Endodermal cell (in vitro differentiated cells): ENCODE measurements around the gene RNF4. TPM values are rescaled to one million over a fixed set of nuclear protein-coding genes. Genes with fewer than 3 reads are reported as not detected.
A peak's percentile ranks its signal among the peaks of the same experiment; 100 is the strongest.

ENCODE experiments used
- DNase-seq: peaks from one replicate; pipeline ENCODE4 v3.0.0-alpha.2; 2017
- H3K27ac ChIP-seq: 2 replicates; pipeline ENCODE4 v1.5.1; 2013; ENCODE audit warnings: mild to moderate bottlenecking, low read depth, low read length, moderate library complexity
- H3K27me3 ChIP-seq: 2 replicates; pipeline ENCODE4 v1.6.1; 2013; ENCODE audit warnings: mild to moderate bottlenecking, low read length, moderate library complexity; ENCODE audit not compliant: insufficient read depth, control insufficient read depth, poor library complexity, severe bottlenecking
- H3K36me3 ChIP-seq: 2 replicates; pipeline ENCODE4 v1.7.0; 2013; ENCODE audit warnings: mild to moderate bottlenecking, low read length, moderate library complexity; ENCODE audit not compliant: control insufficient read depth, insufficient read depth
- H3K4me1 ChIP-seq: one replicate; pipeline ENCODE4 v1.7.0; 2013; ENCODE audit warnings: low read length; ENCODE audit not compliant: control insufficient read depth, insufficient read depth
- H3K4me3 ChIP-seq: 2 replicates; pipeline ENCODE4 v1.5.1; 2013; ENCODE audit warnings: mild to moderate bottlenecking, low read length, moderate library complexity
- H3K9ac ChIP-seq: 2 replicates; pipeline ENCODE4 v1.6.1; 2013; ENCODE audit warnings: mild to moderate bottlenecking, low read length, moderate library complexity; ENCODE audit not compliant: poor library complexity, severe bottlenecking; ENCODE audit errors: extremely low read depth
- H3K9me3 ChIP-seq: 2 replicates; pipeline ENCODE4 v1.6.1; 2013; ENCODE audit warnings: mild to moderate bottlenecking, low read length, moderate library complexity; ENCODE audit not compliant: control insufficient read depth
- H3K27ac Mint-ChIP-seq: 2 replicates; pipeline ENCODE4 v1.8.0; 2020; ENCODE audit warnings: mixed read lengths
- H3K27me3 Mint-ChIP-seq: 2 replicates; pipeline ENCODE4 v1.8.0; 2021; ENCODE audit warnings: mild to moderate bottlenecking, mixed read lengths; ENCODE audit not compliant: insufficient read depth
- H3K36me3 Mint-ChIP-seq: 2 replicates; pipeline ENCODE4 v1.8.0; 2020; ENCODE audit warnings: low read depth, mixed read lengths
- H3K4me1 Mint-ChIP-seq: 2 replicates; pipeline ENCODE4 v1.8.0; 2020; ENCODE audit warnings: mixed read lengths
- H3K4me3 Mint-ChIP-seq: 2 replicates; pipeline ENCODE4 v1.8.0; 2020; ENCODE audit warnings: mild to moderate bottlenecking, moderate library complexity, mixed read lengths
- H3K9me3 Mint-ChIP-seq: 2 replicates; pipeline ENCODE4 v1.8.0; 2020; ENCODE audit warnings: mild to moderate bottlenecking, mixed read lengths
- WGBS, 2 experiments: methylation state at CpG; one replicate each; pipeline versions ENCODE4 v1.1.5 to v1.1.7; 2013; ENCODE audit warnings: missing lambda C conversion rate in 2 of 2, mixed read lengths in 1 of 2; ENCODE audit not compliant: insufficient coverage in 1 of 2, insufficient read length in 1 of 2; 5-methylcytosine and 5-hydroxymethylcytosine counted together
- total RNA-seq, 2 donors: library from RNA; stranded (reverse); fragmentation: NEBNext Ultra II Directional in 1 of 2; extraction: Animal tissue kit (Norgen Biotek cat#: 25700) in 1 of 2; gene quantifications; 2 replicates in 1 of 2; 3 replicates in 1 of 2; pipeline ENCODE4 v1.2.1, GENCODE V29; 2021
- TF ChIP-seq, protein P1 (sequence below): fragments of 200-600 bp; sonication (generic); conservative IDR thresholded peaks from 2 replicates; pipeline ENCODE4 v1.5.0; 2021; ENCODE audit warnings: antibody characterized with exemption, mild to moderate bottlenecking

RNF4 gene
- total RNA-seq, 2 donors from 2014 or later, result 73.2 to 93.6 TPM

DNA sequence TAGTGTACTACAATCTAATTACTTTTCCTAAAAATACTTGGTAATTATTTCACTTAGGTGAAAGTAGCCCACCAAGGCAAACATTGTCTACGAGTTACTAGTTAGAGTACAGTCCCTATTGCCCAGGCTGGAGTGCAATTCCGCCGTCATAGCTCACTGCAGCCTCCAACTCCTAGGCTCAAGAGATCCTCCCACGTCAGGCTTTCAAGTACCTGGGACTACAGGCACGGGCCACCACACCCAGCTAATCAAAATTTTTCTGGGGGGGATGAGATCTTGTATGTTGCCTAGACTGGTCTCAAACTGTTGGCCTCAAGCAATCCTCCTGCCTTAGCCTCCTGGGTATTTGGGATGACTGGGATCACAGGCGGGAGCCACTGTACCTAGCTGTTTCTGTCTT is 89.4 kb downstream of the RNF4 start:
- no peak for DNase-seq
- 82 to 91% methylated on average over 4 to 6 of the region's 6 CpGs for WGBS, 2 experiments
- Mint-ChIP-seq H3K27ac (no peak overlapping the region), H3K4me3 (no peak overlapping the region), H3K27me3 (no peaks in the 10 kb centered on the region), H3K4me1 (peaks cover 8% of the 10 kb centered on the region), H3K9me3 (no peaks in the 10 kb centered on the region), H3K36me3 (peaks cover 6% of the 10 kb centered on the region)
- Histone ChIP-seq H3K36me3 (peaks cover 26% of the 10 kb centered on the region), H3K4me1 (no peaks in the 10 kb centered on the region), H3K9me3 (no peaks in the 10 kb centered on the region), H3K9ac (no peak overlapping the region), H3K4me3 (no peak overlapping the region), H3K27ac (no peak overlapping the region), H3K27me3 (no peaks in the 10 kb centered on the region)
- TF ChIP-seq, protein P1, sequence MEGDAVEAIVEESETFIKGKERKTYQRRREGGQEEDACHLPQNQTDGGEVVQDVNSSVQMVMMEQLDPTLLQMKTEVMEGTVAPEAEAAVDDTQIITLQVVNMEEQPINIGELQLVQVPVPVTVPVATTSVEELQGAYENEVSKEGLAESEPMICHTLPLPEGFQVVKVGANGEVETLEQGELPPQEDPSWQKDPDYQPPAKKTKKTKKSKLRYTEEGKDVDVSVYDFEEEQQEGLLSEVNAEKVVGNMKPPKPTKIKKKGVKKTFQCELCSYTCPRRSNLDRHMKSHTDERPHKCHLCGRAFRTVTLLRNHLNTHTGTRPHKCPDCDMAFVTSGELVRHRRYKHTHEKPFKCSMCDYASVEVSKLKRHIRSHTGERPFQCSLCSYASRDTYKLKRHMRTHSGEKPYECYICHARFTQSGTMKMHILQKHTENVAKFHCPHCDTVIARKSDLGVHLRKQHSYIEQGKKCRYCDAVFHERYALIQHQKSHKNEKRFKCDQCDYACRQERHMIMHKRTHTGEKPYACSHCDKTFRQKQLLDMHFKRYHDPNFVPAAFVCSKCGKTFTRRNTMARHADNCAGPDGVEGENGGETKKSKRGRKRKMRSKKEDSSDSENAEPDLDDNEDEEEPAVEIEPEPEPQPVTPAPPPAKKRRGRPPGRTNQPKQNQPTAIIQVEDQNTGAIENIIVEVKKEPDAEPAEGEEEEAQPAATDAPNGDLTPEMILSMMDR, result no peak

DNA sequence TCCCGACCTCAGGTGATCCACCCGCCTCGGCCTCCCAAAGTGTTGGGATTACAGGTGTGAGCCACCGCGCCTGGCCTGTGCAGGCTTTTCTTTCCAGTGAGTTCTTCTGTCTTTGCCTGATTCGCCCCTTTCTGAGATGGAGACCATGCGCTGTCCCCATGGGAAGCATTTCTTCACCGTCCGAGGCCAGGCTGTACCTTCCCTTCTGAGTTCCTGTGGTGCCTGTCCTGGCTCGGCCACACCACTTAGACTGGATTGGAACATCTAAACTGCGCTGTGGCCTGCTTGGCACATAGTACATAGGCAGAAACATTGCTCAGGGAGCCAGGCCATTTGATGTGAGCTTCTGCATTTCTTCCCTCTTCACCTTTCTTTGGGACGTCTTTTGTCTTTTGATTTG is 91.3 kb downstream of the RNF4 start:
- WGBS, 2 experiments, result 93 to 95% methylated on average over 11 to 12 of the region's 12 CpGs
- Histone ChIP-seq H3K36me3 (peaks cover 31% of the 10 kb centered on the region), H3K9ac (no peak overlapping the region), H3K4me1 (no peaks in the 10 kb centered on the region), H3K27ac (no peak overlapping the region), H3K9me3 (no peaks in the 10 kb centered on the region), H3K27me3 (no peaks in the 10 kb centered on the region), H3K4me3 (no peak overlapping the region)
- H3K36me3 Mint-ChIP-seq, result peaks cover 10% of the 10 kb centered on the region
- H3K4me1 Mint-ChIP-seq, result peaks cover 8% of the 10 kb centered on the region
- TF ChIP-seq, protein P1, result no peak
- H3K27ac Mint-ChIP-seq, result peak overlapping the region; percentile 59
- no peaks in the 10 kb centered on the region for H3K9me3 Mint-ChIP-seq
- no peak overlapping the region for H3K4me3 Mint-ChIP-seq
- no peak for DNase-seq
- no peaks in the 10 kb centered on the region for H3K27me3 Mint-ChIP-seq

Other genes starting within 250 kb of the RNF4 start
- gene HAUS3, start 227.0 kb upstream of the RNF4 start, total RNA-seq, result 10 to 100 TPM; 17.0 to 22.6 TPM
- gene POLN, start 227.0 kb upstream of the RNF4 start, total RNA-seq, result 1 to 10 TPM; 2.8 to 2.9 TPM
- gene MXD4, start 207.0 kb upstream of the RNF4 start, total RNA-seq, result 10 to 100 TPM; 46.0 to 78.8 TPM
- 1 to 10 TPM in 1 of 2 donors, under 1 TPM in 1; 0.73 to 1.6 TPM for gene ZFYVE28, start 50.5 kb upstream of the RNF4 start, total RNA-seq
- not detected for gene CFAP99, start 50.2 kb upstream of the RNF4 start, total RNA-seq
- 10 to 100 TPM; 32.1 to 39.0 TPM for gene FAM193A, start 67.5 kb downstream of the RNF4 start, total RNA-seq